Neutrophil (primary cell): Measurements from ENCODE around the gene NINL.
"Not testable (repeated sequence)": the region's sequence is repeated elsewhere in the genome, so short reads cannot be mapped to it uniquely, and the experiment has no call there.

ENCODE experiments used
- H3K27ac ChIP-seq: fragments of 200-600 bp; sonication (generic); 2 replicates; pipeline ENCODE4 v1.5.1; 2016; ENCODE audit warnings: mild to moderate bottlenecking, moderate library complexity
- H3K27me3 ChIP-seq: fragments of 200-600 bp; sonication (generic); 2 replicates; pipeline ENCODE4 v1.6.0; 2016; ENCODE audit warnings: mild to moderate bottlenecking
- H3K36me3 ChIP-seq: fragments of 200-600 bp; sonication (generic); 2 replicates; pipeline ENCODE4 v1.5.1; 2017
- H3K4me1 ChIP-seq, 2 experiments: fragments of 200-600 bp in 1 of 2; sonication (generic) in 1 of 2; 1 replicate in 1 of 2; 2 replicates in 1 of 2; pipeline versions ENCODE4 v1.5.1 to v1.6.1; 2013 to 2016; ENCODE audit warnings: low read depth in 1 of 2, low read length in 1 of 2, mild to moderate bottlenecking in 1 of 2, moderate library complexity in 1 of 2; ENCODE audit not compliant: control insufficient read depth in 1 of 2, insufficient read depth in 1 of 2
- H3K4me3 ChIP-seq, 2 experiments: fragments of 200-600 bp in 1 of 2; sonication (generic) in 1 of 2; 1 replicate in 1 of 2; 2 replicates in 1 of 2; pipeline ENCODE4 v1.5.1; 2013 to 2016; ENCODE audit warnings: low read depth in 1 of 2, low read length in 1 of 2, mild to moderate bottlenecking in 1 of 2, moderate library complexity in 1 of 2
- H3K9me3 ChIP-seq: fragments of 200-600 bp; sonication (generic); 2 replicates; pipeline ENCODE4 v1.5.1; 2016
- TF ChIP-seq, protein P1 (sequence below): fragments of 200-600 bp; sonication (generic); IDR thresholded peaks from 2 replicates; pipeline ENCODE4 v1.5.1; 2016; ENCODE audit warnings: antibody characterized with exemption

The NINL gene

DNA sequence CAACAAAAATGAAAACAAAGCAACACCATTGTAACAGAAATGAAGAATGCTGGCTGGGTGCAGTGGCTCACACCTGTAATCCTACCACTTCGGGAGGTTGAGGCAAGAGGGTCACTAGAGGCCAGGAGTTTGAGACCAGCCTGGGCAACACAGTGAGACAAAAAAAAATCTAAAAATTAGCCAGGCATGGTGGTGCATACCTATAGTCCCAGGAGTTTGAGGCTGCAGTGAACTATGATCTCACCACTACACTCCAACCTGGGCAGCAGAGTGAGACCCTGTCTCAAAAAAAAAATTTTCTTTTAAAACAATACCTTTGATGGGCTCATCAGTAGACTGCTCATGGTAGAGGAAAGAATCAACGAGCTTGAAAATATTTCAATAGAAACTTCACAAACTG, 18.5 kb downstream of the NINL start:
- Histone ChIP-seq H3K9me3 (no peaks in the 10 kb centered on the region), H3K4me3 (no peak overlapping the region), H3K27me3 (no peaks in the 10 kb centered on the region), H3K4me1 (no peaks in the 10 kb centered on the region), H3K27ac (no peak overlapping the region), H3K36me3 (no peaks in the 10 kb centered on the region)
- TF ChIP-seq, protein P1, sequence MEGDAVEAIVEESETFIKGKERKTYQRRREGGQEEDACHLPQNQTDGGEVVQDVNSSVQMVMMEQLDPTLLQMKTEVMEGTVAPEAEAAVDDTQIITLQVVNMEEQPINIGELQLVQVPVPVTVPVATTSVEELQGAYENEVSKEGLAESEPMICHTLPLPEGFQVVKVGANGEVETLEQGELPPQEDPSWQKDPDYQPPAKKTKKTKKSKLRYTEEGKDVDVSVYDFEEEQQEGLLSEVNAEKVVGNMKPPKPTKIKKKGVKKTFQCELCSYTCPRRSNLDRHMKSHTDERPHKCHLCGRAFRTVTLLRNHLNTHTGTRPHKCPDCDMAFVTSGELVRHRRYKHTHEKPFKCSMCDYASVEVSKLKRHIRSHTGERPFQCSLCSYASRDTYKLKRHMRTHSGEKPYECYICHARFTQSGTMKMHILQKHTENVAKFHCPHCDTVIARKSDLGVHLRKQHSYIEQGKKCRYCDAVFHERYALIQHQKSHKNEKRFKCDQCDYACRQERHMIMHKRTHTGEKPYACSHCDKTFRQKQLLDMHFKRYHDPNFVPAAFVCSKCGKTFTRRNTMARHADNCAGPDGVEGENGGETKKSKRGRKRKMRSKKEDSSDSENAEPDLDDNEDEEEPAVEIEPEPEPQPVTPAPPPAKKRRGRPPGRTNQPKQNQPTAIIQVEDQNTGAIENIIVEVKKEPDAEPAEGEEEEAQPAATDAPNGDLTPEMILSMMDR, result no peak

- H3K27ac ChIP-seq, result no peak overlapping the region
- H3K9me3 ChIP-seq, result no peaks in the 10 kb centered on the region
- no peaks in the 10 kb centered on the region for H3K36me3 ChIP-seq
- H3K4me1 ChIP-seq, result no peaks in the 10 kb centered on the region
- H3K27me3 ChIP-seq, result no peaks in the 10 kb centered on the region
- no peak overlapping the region for H3K4me3 ChIP-seq
- TF ChIP-seq, protein P1, result no peak
Measured at GRCh38 chr20:25565578-25566157, 19.7 kb downstream of the NINL start.

DNA sequence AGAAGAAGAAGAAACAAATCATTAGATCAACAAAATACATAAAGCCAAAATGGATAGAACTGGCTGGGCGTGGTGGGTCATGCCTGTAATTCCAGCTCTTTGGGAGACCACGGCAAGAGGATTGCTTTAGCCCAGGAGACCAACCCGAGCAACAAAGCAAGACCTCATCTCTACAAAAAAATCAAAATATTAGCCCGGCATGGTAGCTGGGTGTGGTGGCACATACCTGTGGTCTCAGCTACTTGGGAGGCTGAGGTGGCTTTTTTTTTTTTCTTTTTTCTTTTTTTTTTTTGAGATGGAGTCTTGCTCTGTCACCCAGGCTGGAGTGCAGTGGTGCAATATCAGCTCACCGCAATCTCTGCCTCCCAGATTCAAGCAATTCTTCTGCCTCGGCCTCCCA, 21.5 kb downstream of the NINL start:
- Histone ChIP-seq H3K27me3 (no peaks in the 10 kb centered on the region), H3K27ac (no peak overlapping the region), H3K4me1 (no peaks in the 10 kb centered on the region), H3K4me3 (no peak overlapping the region), H3K9me3 (no peaks in the 10 kb centered on the region), H3K36me3 (no peaks in the 10 kb centered on the region)
- TF ChIP-seq, protein P1, result no peak

GRCh38 chr20:25563362-25563761, 22.0 kb downstream of the NINL start:
- Histone ChIP-seq H3K27me3 (no peaks in the 10 kb centered on the region), H3K27ac (no peak overlapping the region), H3K36me3 (no peaks in the 10 kb centered on the region), H3K4me1 (no peaks in the 10 kb centered on the region), H3K9me3 (no peaks in the 10 kb centered on the region), H3K4me3 (no peak overlapping the region)
- TF ChIP-seq, protein P1, result no peak

DNA sequence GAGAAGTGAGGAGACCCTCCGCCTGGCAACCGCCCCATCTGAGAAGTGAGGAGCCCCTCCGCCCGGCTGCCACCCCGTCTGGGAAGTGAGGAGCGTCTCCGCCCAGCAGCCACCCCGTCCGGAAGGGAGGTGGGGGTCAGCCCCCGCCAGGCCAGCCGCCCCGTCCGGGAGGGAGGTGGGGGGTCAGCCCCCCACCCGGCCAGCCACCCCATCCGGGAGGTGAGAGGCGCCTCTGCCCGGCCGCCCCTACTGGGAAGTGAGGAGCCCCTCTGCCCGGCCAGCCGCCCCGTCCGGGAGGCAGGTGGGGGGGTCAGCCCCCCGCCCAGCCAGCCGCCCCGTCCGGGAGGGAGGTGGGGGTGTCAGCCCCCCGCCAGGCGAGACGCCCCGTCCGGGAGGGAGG, 23.6 kb downstream of the NINL start:
- not testable (repeated sequence) for H3K4me1 ChIP-seq, H3K27me3 ChIP-seq, H3K4me3 ChIP-seq, H3K36me3 ChIP-seq, H3K27ac ChIP-seq, H3K9me3 ChIP-seq

DNA sequence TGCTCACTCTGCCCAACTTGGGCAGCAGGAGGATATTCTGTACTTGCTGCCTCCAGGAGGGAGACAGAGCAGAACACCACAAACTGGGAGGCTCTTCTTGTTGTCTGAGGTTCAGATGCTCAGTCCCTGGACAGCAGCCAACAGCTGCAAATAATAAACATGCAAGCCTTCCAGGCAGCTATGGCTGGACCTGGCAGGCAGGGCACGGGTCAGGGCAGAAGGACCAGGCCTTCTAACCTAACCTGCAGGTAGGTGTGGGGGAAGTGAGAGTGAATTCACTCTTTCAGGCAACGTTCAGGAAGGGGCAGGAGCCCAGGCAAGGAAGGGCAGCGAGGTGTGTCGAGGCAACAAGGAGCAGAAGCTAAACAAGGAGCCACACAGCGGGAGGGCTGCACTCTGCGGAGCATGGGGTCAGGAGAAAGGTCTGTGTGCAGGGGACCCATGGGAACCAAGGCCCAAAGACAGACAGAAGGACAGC, 31.5 kb downstream of the NINL start:
- H3K4me3 ChIP-seq, result no peak overlapping the region
- TF ChIP-seq, protein P1, result no peak

More for the DNA sequence above, 31.5 kb downstream of the NINL start:
- Histone ChIP-seq H3K27ac (no peak overlapping the region), H3K36me3 (no peaks in the 10 kb centered on the region), H3K27me3 (no peaks in the 10 kb centered on the region), H3K9me3 (no peaks in the 10 kb centered on the region), H3K4me1 (no peaks in the 10 kb centered on the region)
